Measurements from ENCODE around the gene NKX2-3.

GRCh38 chr10:99519690-99520039, 13.1 kb upstream of the NKX2-3 start:
- TF ChIP-seq, protein P1, sequence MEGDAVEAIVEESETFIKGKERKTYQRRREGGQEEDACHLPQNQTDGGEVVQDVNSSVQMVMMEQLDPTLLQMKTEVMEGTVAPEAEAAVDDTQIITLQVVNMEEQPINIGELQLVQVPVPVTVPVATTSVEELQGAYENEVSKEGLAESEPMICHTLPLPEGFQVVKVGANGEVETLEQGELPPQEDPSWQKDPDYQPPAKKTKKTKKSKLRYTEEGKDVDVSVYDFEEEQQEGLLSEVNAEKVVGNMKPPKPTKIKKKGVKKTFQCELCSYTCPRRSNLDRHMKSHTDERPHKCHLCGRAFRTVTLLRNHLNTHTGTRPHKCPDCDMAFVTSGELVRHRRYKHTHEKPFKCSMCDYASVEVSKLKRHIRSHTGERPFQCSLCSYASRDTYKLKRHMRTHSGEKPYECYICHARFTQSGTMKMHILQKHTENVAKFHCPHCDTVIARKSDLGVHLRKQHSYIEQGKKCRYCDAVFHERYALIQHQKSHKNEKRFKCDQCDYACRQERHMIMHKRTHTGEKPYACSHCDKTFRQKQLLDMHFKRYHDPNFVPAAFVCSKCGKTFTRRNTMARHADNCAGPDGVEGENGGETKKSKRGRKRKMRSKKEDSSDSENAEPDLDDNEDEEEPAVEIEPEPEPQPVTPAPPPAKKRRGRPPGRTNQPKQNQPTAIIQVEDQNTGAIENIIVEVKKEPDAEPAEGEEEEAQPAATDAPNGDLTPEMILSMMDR (IDR thresholded peaks at IDR 0.05): no peak
- TF ChIP-seq POLR2A (IDR thresholded peaks at IDR 0.05): no peak
- TF ChIP-seq POLR2AphosphoS5 (IDR thresholded peaks at IDR 0.05): no peak
- TF ChIP-seq EP300 (IDR thresholded peaks at IDR 0.05): no peak
